ENCODE data around the gene TBCD.

- TF ChIP-seq CTCF (IDR thresholded peaks at IDR 0.05) (no peak), RELA (CRISPR knock-in tag; IDR thresholded peaks at IDR 0.05; ENCODE audit: borderline replicate concordance) (no peak), E2F4 (CRISPR knock-in tag; IDR thresholded peaks at IDR 0.05; ENCODE audit: borderline replicate concordance, low read depth) (no peak), SP1 (CRISPR knock-in tag; conservative IDR thresholded peaks at IDR 0.05) (no peak), NFYB (CRISPR knock-in tag; conservative IDR thresholded peaks at IDR 0.05; ENCODE audit: low read depth) (no peak), ZBTB43 (CRISPR knock-in tag; IDR thresholded peaks at IDR 0.05) (no peak), ZNF121 (CRISPR knock-in tag; IDR thresholded peaks at IDR 0.05) (no peak), NR3C1 (CRISPR knock-in tag; conservative IDR thresholded peaks at IDR 0.05; ENCODE audit: low read depth) (no peak), ZNF512 (CRISPR knock-in tag; IDR thresholded peaks at IDR 0.05; ENCODE audit: borderline replicate concordance) (no peak), TEAD4 (CRISPR knock-in tag; IDR thresholded peaks at IDR 0.05) (no peak)
These were observed 79.9 kb downstream of the TBCD start for GRCh38 chr17:82831818-82832200.
